ENCODE measurements around the gene NRGN.
"Not testable (repeated sequence)": the region's sequence is repeated elsewhere in the genome, so short reads cannot be mapped to it uniquely, and the experiment has no call there.

The NRGN gene

DNA sequence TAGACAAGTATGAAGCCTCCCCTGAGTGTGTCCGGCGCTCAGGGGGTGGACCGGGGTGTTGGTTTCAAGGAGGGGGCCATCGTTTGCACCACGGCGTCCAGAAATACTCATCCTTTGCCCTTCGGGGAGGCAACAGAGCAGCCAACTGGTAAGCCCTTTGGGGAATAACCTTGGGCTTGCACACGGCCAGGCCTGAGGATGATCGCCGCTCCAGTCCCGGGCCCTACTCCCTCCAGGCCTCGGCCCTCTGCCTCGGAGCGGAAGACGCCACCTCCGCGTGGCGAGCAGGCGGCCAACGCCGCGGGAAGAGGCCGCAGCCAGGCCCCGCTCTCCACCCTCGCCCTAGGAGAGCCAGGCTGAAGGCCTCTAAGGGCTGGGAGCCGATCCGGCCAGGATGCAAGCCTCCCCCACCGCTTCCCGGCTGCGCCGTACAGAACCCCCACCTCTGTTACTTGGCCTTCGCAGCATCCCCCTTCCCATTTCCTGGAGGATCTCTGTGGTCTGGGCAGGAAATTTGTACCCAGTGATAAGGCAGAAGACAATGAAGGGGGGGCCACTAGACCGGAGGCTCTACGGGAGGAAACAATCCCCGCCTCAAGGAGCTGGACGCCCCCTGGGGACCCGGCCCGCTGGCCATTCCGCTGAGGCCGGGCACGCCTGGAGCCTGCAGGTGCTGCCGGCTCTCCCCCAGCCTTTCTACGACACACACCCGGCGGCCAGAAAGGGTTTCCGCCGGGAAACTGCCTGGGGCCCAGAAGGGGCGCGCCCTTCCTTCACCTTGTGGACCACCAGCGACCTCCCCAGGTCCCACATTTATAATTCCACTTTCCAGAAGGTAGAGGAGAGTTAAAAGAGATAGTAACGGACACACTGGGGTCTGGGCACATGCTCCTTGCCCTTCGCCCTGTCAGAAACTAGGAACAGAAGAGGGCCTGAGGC, 19.8 kb downstream of the NRGN start:
- DNase-seq, result no peak

GRCh38 chr11:124760205-124760652, 20.5 kb downstream of the NRGN start:
- no peak for DNase-seq

- DNase-seq, result no peak
Observed at GRCh38 chr11:124760806-124761205, 21.1 kb downstream of the NRGN start.

- DNase-seq, result no peak
Observed at GRCh38 chr11:124761301-124762104, 21.8 kb downstream of the NRGN start.

- DNase-seq, result no peak
Observed at GRCh38 chr11:124762105-124762623, 22.4 kb downstream of the NRGN start, which contains the start of gene ESAM. TSS of gene ESAM (minus strand) at chr11:124762290. CDS start at chr11:124762154, 136 bp downstream.

DNA sequence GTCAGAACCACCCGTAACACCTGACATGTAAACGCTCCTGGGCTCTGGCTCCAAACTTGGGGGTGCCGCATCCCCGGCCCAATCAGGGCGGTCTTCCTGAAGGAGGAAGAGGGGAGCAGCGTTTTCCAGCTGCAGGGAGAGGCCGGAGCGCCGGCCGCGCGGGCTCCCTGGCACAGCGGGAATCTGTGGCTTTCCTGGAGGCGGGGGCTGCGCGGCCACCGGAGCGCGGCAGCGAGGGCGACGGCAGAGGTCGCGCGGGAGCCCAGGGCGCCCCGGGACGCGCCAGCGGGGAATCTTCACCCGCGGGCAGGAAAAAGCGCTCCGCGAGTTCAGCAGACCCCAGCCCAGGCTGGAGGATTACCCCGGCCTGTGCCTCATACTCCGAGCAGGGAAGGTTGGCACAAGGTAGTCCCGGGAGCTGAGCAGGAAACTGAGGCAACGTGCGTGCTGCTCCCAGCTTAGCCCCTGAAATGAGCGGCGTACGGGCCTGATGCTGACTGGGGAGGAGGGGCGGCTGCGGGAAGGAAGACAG, 22.9 kb downstream of the NRGN start:
- DNase-seq, result no peak

DNA sequence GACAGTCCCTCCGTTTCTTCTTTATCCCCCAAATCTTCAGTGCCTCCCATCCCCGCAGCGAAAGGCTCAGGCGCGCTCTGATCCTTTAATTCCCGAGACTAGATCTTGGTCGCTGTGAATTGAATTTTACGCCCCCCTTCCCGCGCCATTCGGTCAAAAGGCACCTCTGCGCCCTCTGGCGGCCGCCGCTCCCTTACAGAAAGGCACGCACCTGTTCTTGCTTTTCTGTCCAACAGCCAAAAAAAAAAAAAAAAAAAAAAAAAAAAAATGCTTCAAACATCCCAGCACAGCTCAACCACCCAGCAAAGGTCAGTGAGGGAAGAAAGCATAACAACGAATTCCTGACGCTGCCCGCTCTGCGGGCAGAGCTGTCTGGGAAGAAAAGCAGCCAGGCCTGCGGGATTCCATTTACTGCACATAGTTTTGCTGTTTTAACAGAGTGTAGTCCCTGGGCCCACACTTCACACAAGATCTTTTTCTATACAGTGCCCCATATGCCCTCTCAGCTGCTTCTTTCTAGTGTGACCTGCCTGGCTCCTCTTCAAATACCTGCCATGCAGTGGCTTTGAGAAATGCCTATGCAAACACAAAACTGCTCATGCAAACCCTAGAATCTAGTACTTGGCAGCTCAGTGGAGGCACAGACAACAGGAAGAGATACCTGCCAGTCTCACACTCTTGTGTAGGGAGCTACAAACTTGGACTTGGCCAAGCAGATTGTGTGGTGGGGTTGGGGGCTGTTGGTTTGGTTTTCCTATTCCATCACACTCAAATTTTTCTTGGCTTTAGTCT, 23.6 kb downstream of the NRGN start:
- DNase-seq, result peak; percentile 51 to 66

DNA sequence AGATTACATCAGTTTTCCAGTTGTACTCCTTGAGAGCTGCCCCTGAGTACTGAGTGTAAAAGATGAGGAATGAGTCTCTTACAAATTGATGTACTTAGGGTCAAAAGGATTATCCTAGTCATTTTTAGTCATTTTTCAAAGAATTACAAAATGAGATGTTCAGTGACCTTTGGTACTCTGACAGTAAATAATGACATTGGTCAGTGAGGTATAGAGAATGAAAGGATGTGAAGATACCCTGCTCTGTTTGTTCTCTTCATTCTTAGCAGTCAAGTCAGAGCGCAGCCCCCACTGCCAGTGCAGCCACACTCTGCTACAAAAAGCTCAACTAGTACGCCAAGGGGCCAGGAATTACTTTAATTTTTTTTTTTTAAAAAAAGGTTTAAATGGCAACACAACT, 26.4 kb downstream of the NRGN start:
- DNase-seq, result no peak

DNA sequence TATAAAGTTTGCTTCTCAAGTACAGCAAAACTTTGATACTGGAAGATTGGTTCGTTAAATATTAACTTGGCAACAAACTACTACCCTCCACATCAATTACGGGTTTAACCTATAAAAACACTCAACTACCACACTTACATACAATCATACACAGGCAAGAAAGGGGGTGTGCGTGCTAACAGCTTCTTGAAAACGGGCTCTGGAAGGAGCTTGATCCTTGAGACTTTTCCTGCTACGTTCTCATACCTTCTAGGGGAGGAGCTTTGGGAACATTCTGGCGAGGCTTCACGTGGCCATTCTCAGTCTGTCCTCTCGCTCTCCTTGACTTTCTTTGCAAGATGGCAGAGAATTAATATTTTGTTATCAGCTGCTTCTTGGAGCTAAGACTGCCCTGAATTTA, 29.2 kb downstream of the NRGN start:
- no peak for DNase-seq

DNA sequence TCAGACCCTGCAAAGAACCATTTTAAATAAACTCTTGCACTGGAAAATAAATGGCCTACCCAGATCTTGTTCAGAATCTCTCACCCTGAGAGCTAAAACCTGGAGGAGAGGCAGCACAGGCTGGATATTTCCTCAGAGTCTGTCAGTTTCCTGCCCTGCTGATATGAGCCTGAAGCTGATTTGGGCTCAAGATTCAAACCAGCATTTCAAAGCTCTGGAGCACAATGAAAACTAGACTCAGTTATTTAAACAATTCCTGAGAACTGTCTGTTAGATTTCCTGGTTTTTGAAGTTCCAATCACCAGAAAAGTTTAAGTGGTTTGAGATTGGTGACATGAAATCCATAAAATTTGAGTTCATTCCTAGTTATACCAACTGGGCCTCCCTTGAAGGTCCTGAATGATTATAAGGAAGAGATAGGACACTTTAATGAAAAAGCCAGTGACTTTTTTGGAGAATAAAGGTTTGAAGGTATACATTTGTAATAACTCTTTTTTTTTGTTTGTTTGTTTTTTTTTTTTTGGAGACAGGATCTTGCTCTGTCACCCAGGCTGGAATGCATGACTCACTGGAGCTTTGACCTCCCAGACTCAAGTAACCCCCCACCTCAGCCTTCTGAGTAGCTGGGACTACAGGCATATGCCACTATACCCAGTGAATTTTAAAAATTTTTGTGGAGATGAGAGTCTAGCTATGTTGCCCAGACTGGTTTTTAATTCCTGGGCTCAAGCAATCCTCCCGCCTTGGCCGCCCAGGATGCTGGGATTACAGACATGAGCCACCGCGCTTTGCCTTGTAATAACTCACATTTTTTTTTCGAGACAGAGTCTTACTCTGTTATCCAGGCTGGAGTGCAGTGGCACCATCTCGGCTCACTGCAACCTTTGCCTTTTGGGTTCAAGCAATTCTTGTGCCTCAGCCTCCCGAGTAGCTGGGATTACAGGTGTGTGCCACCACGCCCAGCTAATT, 30.3 kb downstream of the NRGN start:
- no peak for DNase-seq

DNA sequence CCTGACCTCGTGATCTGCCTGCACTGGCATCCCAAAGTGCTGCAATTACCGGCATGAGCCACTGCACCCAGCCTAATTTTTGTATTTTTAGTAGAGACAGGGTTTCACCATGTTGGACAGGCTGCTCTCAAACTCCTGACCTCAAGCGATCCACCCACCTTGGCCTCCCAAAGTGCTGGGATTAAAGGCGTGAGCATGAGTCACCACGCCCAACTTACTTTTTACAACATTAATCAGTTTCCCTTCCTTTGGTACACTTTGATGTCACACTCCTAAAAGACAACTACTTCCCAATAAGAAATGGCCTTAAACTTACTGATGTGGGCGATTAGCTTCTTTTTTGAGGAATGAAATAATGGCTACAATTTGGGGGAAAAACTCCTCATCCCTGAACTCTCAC, 31.2 kb downstream of the NRGN start:
- DNase-seq, result not testable (repeated sequence)

GRCh38 chr11:124776865-124777645, 37.3 kb downstream of the NRGN start:
- DNase-seq, result no peak

- DNase-seq, result no peak
Observed at GRCh38 chr11:124778281-124778680, 38.5 kb downstream of the NRGN start.

- no peak for DNase-seq
Observed at GRCh38 chr11:124779568-124779967, 39.8 kb downstream of the NRGN start.

DNA sequence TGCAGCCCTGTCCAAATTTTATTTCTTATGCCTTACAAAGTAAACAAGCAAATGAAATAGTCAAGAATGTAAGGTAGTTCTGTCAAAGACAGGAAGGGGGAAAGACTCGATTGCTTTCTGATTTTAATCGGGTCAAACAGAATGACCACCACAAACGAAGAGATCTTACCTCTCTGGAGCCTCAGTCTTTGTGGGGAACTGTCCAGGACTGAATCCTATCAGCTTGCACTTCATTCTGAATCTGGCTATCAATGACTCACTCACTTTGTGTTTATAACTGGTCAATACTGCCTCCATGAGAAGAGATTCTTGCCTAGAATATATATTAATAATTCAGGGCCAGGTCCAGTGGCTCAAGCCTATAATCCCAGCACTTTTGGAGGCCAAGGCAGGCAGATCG, 43.3 kb downstream of the NRGN start:
- no peak for DNase-seq

- DNase-seq, result no peak
Observed at GRCh38 chr11:124784051-124784450, 44.3 kb downstream of the NRGN start.

DNA sequence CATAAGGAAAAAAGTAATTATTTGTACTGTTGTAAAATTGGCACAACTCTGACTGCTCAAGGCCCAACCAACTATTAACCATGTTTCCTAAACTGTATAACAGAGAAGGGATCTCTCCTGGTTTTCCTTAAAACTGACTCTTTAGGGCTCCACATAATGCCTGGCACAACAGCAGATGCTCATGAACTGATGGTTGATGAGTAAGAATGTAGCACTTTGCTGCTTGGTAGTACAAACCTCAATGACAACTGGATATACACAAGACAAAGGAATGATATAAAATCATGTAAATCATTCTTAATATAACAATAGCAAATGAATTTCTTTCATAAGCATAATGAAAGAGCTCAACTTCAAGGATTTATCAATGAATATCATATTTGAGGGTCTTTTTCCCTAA, 48.8 kb downstream of the NRGN start:
- DNase-seq, result no peak

DNA sequence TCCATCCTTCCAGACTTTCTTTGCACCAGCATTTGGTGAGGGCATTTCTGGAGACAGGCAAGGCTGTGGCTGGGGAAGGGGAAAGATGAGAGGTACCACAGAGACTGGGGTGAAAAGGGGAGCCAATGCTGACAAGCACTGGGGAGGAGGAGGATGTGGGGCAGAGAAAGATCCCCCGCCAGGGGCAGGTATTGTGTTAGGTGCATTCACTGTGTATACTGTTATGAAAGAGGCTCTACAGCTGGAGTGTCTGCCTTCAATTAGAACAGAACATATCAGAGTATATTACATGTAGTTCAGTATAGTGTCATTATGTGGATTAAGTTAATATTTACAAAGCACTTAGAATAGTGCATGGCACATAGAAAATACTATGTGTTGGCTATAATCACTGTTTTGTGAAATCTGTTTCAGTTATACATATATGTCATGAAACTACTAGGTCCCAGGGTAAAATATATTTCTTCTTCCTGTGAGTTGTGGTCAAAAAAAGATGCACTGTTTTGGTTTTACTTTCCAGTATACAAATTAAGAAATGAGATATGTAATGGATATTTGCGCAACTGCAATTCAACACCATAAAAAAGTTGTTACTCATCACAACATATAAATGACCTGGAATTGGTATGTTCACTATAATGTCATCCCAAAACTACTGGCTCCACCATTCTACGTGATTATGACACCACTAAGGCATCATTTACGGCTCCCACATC, 52.0 kb downstream of the NRGN start:
- no peak for DNase-seq

GRCh38 chr11:124793466-124794278, 53.9 kb downstream of the NRGN start:
- DNase-seq, result peak; percentile 62 to 72
